ENCODE data around the gene SPG11.
"Not testable (repeated sequence)": the region's sequence is repeated elsewhere in the genome, so short reads cannot be mapped to it uniquely, and the experiment has no call there.

SPG11 gene

DNA sequence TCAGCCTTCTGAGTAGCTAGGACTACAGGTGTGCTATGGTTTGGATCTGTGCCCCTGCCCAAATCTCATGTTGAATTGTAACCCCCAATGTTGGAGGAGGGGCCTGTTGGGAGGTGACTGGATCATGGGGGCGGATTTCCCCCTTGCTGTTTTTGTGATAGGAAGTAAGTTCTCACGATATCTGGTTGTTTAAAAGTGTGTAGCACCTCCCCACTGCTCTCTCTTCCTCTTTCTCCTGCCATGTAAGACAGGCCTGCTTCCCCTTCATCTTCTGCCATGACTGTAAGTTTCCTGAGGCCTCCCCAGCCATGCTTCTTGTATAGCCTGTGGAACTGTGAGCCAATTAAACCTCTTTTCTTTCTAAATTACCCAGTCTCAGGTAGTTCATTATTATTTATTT, 38.2 kb downstream of the SPG11 start:
- not testable (repeated sequence) for H3K27ac ChIP-seq (ENCODE audit: low read depth, low read length); H3K4me3 ChIP-seq (ENCODE audit: low read depth in 1 of 2, low read length in 2 of 2); H3K27me3 ChIP-seq (ENCODE audit: control insufficient read depth in 1 of 2, insufficient read depth in 2 of 2, low read length in 2 of 2); H3K4me1 ChIP-seq (ENCODE audit: control insufficient read depth in 1 of 2, insufficient read depth in 2 of 2, low read length in 2 of 2); H3K9me3 ChIP-seq (ENCODE audit: control insufficient read depth in 1 of 2, low read length in 2 of 2); H3K9ac ChIP-seq (ENCODE audit: low read depth in 1 of 2, low read length in 2 of 2)
- H3K36me3 ChIP-seq (ENCODE audit: control insufficient read depth in 1 of 2, insufficient read depth in 2 of 2, low read length in 2 of 2): peaks cover 26 to 84% of the 10 kb centered on the region in 2 donors

DNA sequence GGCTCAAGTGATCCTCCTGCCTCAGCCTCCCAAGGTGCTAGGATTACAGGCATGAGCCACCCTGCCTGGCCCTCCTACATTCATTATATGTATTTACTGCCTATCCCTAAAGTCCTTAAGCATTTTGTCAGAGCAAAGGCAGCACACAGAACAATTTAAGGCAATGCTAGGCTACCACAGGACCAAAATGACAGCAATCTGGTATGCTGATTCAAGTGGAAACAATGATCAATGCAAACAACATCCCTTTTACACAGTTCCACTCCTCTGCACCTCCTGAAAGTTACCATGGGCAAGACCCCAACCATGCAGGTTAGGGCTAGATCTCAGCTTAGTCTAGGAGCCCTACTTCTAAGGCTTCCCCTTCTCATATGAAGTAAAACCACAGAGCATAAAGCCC, 40.3 kb downstream of the SPG11 start:
- no peaks in the 10 kb centered on the region for H3K27me3 ChIP-seq (ENCODE audit: control insufficient read depth in 1 of 2, insufficient read depth in 2 of 2, low read length in 2 of 2)
- no peak overlapping the region for H3K27ac ChIP-seq (ENCODE audit: low read depth, low read length)
- H3K9ac ChIP-seq (ENCODE audit: low read depth in 1 of 2, low read length in 2 of 2): no peak overlapping the region
- no peak overlapping the region for H3K4me3 ChIP-seq (ENCODE audit: low read depth in 1 of 2, low read length in 2 of 2)
- H3K4me1 ChIP-seq (ENCODE audit: control insufficient read depth in 1 of 2, insufficient read depth in 2 of 2, low read length in 2 of 2): no peaks in the 10 kb centered on the region
- peaks cover 18 to 81% of the 10 kb centered on the region in 2 donors for H3K36me3 ChIP-seq (ENCODE audit: control insufficient read depth in 1 of 2, insufficient read depth in 2 of 2, low read length in 2 of 2)
- no peaks in the 10 kb centered on the region for H3K9me3 ChIP-seq (ENCODE audit: control insufficient read depth in 1 of 2, low read length in 2 of 2)

GRCh38 chr15:44620081-44620480, 43.4 kb downstream of the SPG11 start:
- peaks cover 11 to 71% of the 10 kb centered on the region in 2 donors for H3K36me3 ChIP-seq (ENCODE audit: control insufficient read depth in 1 of 2, insufficient read depth in 2 of 2, low read length in 2 of 2)
- H3K4me1 ChIP-seq (ENCODE audit: control insufficient read depth in 1 of 2, insufficient read depth in 2 of 2, low read length in 2 of 2): no peaks in the 10 kb centered on the region
- H3K4me3 ChIP-seq (ENCODE audit: low read depth in 1 of 2, low read length in 2 of 2): no peak overlapping the region
- no peaks in the 10 kb centered on the region for H3K27me3 ChIP-seq (ENCODE audit: control insufficient read depth in 1 of 2, insufficient read depth in 2 of 2, low read length in 2 of 2)
- H3K9ac ChIP-seq (ENCODE audit: low read depth in 1 of 2, low read length in 2 of 2): no peak overlapping the region
- no peak overlapping the region for H3K27ac ChIP-seq (ENCODE audit: low read depth, low read length)
- no peaks in the 10 kb centered on the region for H3K9me3 ChIP-seq (ENCODE audit: control insufficient read depth in 1 of 2, low read length in 2 of 2)

DNA sequence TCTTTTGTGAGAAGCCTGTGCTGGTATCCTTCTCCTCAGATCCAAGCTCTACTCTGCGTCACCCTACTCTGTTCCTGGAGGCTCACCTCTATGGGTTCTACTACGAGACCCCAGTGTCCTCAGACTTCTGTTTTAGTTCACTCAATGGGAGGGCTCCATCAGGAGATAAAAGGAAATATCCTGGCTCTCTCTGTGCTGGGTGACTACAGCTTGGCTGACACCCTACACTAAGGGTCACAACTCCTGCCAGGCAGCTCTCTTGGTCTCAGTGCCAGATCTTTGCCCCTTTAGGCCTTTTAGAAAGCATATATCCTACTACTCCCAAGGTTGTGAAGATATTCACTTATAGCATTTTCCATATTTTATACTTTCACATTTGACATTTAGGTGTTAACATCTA, 46.5 kb downstream of the SPG11 start:
- no peaks in the 10 kb centered on the region for H3K9me3 ChIP-seq (ENCODE audit: control insufficient read depth in 1 of 2, low read length in 2 of 2)
- peaks cover 17 to 76% of the 10 kb centered on the region in 2 donors for H3K36me3 ChIP-seq (ENCODE audit: control insufficient read depth in 1 of 2, insufficient read depth in 2 of 2, low read length in 2 of 2)
- no peak overlapping the region for H3K9ac ChIP-seq (ENCODE audit: low read depth in 1 of 2, low read length in 2 of 2)
- H3K27ac ChIP-seq (ENCODE audit: low read depth, low read length): no peak overlapping the region
- H3K4me1 ChIP-seq (ENCODE audit: control insufficient read depth in 1 of 2, insufficient read depth in 2 of 2, low read length in 2 of 2): no peaks in the 10 kb centered on the region
- H3K4me3 ChIP-seq (ENCODE audit: low read depth in 1 of 2, low read length in 2 of 2): no peak overlapping the region
- no peaks in the 10 kb centered on the region for H3K27me3 ChIP-seq (ENCODE audit: control insufficient read depth in 1 of 2, insufficient read depth in 2 of 2, low read length in 2 of 2)

- Histone ChIP-seq H3K9me3 (ENCODE audit: control insufficient read depth in 1 of 2, low read length in 2 of 2) (no peaks in the 10 kb centered on the region), H3K27me3 (ENCODE audit: control insufficient read depth in 1 of 2, insufficient read depth in 2 of 2, low read length in 2 of 2) (no peaks in the 10 kb centered on the region), H3K36me3 (ENCODE audit: control insufficient read depth in 1 of 2, insufficient read depth in 2 of 2, low read length in 2 of 2) (peaks cover 26 to 66% of the 10 kb centered on the region in 2 donors), H3K4me3 (ENCODE audit: low read depth in 1 of 2, low read length in 2 of 2) (no peak overlapping the region), H3K27ac (ENCODE audit: low read depth, low read length) (no peak overlapping the region), H3K4me1 (ENCODE audit: control insufficient read depth in 1 of 2, insufficient read depth in 2 of 2, low read length in 2 of 2) (no peaks in the 10 kb centered on the region), H3K9ac (ENCODE audit: low read depth in 1 of 2, low read length in 2 of 2) (no peak overlapping the region)
Observed at GRCh38 chr15:44606740-44607139, 56.7 kb downstream of the SPG11 start.

GRCh38 chr15:44603126-44603525, 60.3 kb downstream of the SPG11 start:
- Histone ChIP-seq H3K27me3 (ENCODE audit: control insufficient read depth in 1 of 2, insufficient read depth in 2 of 2, low read length in 2 of 2) (no peaks in the 10 kb centered on the region), H3K4me3 (ENCODE audit: low read depth in 1 of 2, low read length in 2 of 2) (no peak overlapping the region), H3K36me3 (ENCODE audit: control insufficient read depth in 1 of 2, insufficient read depth in 2 of 2, low read length in 2 of 2) (peaks cover 22 to 64% of the 10 kb centered on the region in 2 donors), H3K9ac (ENCODE audit: low read depth in 1 of 2, low read length in 2 of 2) (no peak overlapping the region), H3K4me1 (ENCODE audit: control insufficient read depth in 1 of 2, insufficient read depth in 2 of 2, low read length in 2 of 2) (no peaks in the 10 kb centered on the region), H3K27ac (ENCODE audit: low read depth, low read length) (no peak overlapping the region), H3K9me3 (ENCODE audit: control insufficient read depth in 1 of 2, low read length in 2 of 2) (no peaks in the 10 kb centered on the region)

DNA sequence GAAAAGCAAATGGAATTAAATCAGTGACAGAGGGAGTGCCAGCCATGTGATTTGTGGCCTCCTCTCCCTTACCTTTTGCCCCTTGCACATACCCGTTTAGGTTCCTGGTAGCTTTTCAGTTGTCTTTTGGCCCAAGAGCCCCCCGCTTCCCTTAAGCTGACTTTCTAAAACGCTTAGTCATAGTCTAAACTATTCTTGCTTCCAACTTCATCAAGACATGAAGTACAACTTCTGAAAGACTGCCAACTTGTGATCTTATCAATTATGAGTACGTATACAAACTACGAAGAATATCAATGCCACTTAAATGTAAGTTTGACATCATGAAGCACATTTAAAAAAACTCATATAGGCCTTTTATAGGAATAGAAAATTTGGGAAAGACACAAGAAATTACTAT, 64.6 kb downstream of the SPG11 start:
- no peaks in the 10 kb centered on the region for H3K27me3 ChIP-seq (ENCODE audit: control insufficient read depth in 1 of 2, insufficient read depth in 2 of 2, low read length in 2 of 2)
- H3K4me1 ChIP-seq (ENCODE audit: control insufficient read depth in 1 of 2, insufficient read depth in 2 of 2, low read length in 2 of 2): no peaks in the 10 kb centered on the region
- no peaks in the 10 kb centered on the region for H3K9me3 ChIP-seq (ENCODE audit: control insufficient read depth in 1 of 2, low read length in 2 of 2)
- no peak overlapping the region for H3K27ac ChIP-seq (ENCODE audit: low read depth, low read length)
- H3K4me3 ChIP-seq (ENCODE audit: low read depth in 1 of 2, low read length in 2 of 2): no peak overlapping the region
- H3K36me3 ChIP-seq (ENCODE audit: control insufficient read depth in 1 of 2, insufficient read depth in 2 of 2, low read length in 2 of 2): peaks cover 27 to 64% of the 10 kb centered on the region in 2 donors
- no peak overlapping the region for H3K9ac ChIP-seq (ENCODE audit: low read depth in 1 of 2, low read length in 2 of 2)

- no peak overlapping the region for H3K27ac ChIP-seq (ENCODE audit: low read depth, low read length)
- no peak overlapping the region for H3K4me3 ChIP-seq (ENCODE audit: low read depth in 1 of 2, low read length in 2 of 2)
- H3K9ac ChIP-seq (ENCODE audit: low read depth in 1 of 2, low read length in 2 of 2): no peak overlapping the region
- no peaks in the 10 kb centered on the region for H3K9me3 ChIP-seq (ENCODE audit: control insufficient read depth in 1 of 2, low read length in 2 of 2)
- H3K4me1 ChIP-seq (ENCODE audit: control insufficient read depth in 1 of 2, insufficient read depth in 2 of 2, low read length in 2 of 2): no peaks in the 10 kb centered on the region
- peaks cover 28 to 63% of the 10 kb centered on the region in 2 donors for H3K36me3 ChIP-seq (ENCODE audit: control insufficient read depth in 1 of 2, insufficient read depth in 2 of 2, low read length in 2 of 2)
- no peaks in the 10 kb centered on the region for H3K27me3 ChIP-seq (ENCODE audit: control insufficient read depth in 1 of 2, insufficient read depth in 2 of 2, low read length in 2 of 2)
Observed at GRCh38 chr15:44598066-44598465, 65.4 kb downstream of the SPG11 start.

- Histone ChIP-seq H3K27ac (ENCODE audit: low read depth, low read length) (no peak overlapping the region), H3K9me3 (ENCODE audit: control insufficient read depth in 1 of 2, low read length in 2 of 2) (no peaks in the 10 kb centered on the region), H3K4me3 (ENCODE audit: low read depth in 1 of 2, low read length in 2 of 2) (no peak overlapping the region), H3K36me3 (ENCODE audit: control insufficient read depth in 1 of 2, insufficient read depth in 2 of 2, low read length in 2 of 2) (peaks cover 33 to 75% of the 10 kb centered on the region in 2 donors), H3K27me3 (ENCODE audit: control insufficient read depth in 1 of 2, insufficient read depth in 2 of 2, low read length in 2 of 2) (no peaks in the 10 kb centered on the region), H3K4me1 (ENCODE audit: control insufficient read depth in 1 of 2, insufficient read depth in 2 of 2, low read length in 2 of 2) (no peaks in the 10 kb centered on the region), H3K9ac (ENCODE audit: low read depth in 1 of 2, low read length in 2 of 2) (no peak overlapping the region)
Observed at GRCh38 chr15:44596511-44597010, 66.9 kb downstream of the SPG11 start.

DNA sequence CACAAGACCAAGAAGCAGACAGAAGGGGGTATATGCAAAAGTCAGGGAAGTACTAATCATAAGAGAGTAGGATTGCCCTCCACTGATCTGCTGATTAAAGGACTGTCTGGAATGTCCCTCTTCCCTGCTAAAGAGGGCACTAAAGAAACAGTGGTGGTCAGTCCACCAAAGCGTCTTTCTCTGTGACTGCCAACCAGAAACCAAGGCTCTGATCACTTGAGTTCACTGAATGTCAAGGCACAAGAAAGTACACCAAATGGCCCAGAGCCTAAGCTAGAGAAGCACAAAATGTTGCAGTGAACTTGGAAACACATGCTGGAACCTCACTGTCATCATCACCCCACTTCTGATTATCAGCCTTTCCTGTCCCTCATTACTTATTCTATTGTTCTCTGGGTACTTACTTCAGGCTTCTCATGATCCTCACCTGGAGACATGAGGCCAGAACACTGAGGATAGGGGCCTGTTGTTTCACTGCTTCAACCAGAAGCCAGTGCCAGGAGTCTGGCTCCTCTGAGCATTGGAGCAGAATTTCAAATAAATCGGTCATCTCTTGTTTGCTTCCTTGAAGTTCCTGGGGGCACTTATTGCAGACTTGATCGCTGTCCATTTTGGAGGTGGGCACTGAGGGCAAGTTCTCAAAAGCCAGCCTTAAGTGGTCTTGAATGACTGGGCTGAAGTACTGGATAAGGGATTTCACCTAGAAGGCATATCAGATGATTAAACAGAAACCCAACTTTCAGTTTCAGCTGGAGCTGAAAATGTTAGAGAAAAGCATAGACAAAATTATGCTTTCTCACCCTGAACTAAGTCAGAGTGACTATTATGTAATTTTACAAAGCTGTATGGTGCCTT, 67.6 kb downstream of the SPG11 start:
- H3K27ac ChIP-seq (ENCODE audit: low read depth, low read length): no peak overlapping the region
- H3K36me3 ChIP-seq (ENCODE audit: control insufficient read depth in 1 of 2, insufficient read depth in 2 of 2, low read length in 2 of 2): peaks cover 38 to 82% of the 10 kb centered on the region in 2 donors
- no peak overlapping the region for H3K4me3 ChIP-seq (ENCODE audit: low read depth in 1 of 2, low read length in 2 of 2)
- H3K27me3 ChIP-seq (ENCODE audit: control insufficient read depth in 1 of 2, insufficient read depth in 2 of 2, low read length in 2 of 2): no peaks in the 10 kb centered on the region
- H3K4me1 ChIP-seq (ENCODE audit: control insufficient read depth in 1 of 2, insufficient read depth in 2 of 2, low read length in 2 of 2): no peaks in the 10 kb centered on the region
- H3K9me3 ChIP-seq (ENCODE audit: control insufficient read depth in 1 of 2, low read length in 2 of 2): no peaks in the 10 kb centered on the region
- no peak overlapping the region for H3K9ac ChIP-seq (ENCODE audit: low read depth in 1 of 2, low read length in 2 of 2)
